GM21825 (cell line): Measurements from ENCODE around the gene OR51D1.

Experiments
- ATAC-seq: cut with Tn5 transposase; IDR thresholded peaks from one replicate; pipeline ENCODE4 v1.9.1; 2021; ENCODE audit warnings: mild to moderate bottlenecking, moderate library complexity; ENCODE audit not compliant: unreplicated experiment

The OR51D1 gene

GRCh38 chr11:4636962-4637661 lies at the start of gene OR51D1:
OR51D1 (plus strand) TSS chr11:4637477; CDS start chr11:4639791, 2,314 bp downstream.
- peak; percentile 97 for ATAC-seq

DNA sequence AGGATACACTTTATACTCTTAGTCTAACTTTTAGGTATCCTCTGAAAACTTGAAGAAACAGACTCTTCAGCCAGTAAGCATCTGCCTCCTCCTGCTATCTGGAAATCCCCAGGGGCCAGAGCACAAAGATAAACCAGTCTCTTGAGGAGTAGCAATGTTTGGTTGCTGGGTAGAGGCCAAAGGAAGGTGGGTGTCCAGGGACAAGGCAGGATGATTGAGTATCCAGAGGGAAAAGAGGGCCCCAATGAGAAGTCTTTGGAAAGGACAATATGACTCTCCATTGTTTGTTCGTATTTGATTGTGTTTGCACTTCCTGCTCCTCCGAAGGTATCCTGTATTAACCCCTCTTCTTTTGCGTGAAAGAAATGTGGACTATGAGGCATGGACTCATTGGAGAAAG lies 48.3 kb upstream of the OR51D1 start:
- ATAC-seq: no peak

- no peak for ATAC-seq
Observed at GRCh38 chr11:4593739-4594138, 43.5 kb upstream of the OR51D1 start, which contains the start of gene OR52I1. OR52I1 (plus strand) TSS chr11:4594039; CDS start chr11:4594039, 0 bp downstream.

GRCh38 chr11:4605057-4605456 lies 32.2 kb upstream of the OR51D1 start:
- no peak for ATAC-seq

DNA sequence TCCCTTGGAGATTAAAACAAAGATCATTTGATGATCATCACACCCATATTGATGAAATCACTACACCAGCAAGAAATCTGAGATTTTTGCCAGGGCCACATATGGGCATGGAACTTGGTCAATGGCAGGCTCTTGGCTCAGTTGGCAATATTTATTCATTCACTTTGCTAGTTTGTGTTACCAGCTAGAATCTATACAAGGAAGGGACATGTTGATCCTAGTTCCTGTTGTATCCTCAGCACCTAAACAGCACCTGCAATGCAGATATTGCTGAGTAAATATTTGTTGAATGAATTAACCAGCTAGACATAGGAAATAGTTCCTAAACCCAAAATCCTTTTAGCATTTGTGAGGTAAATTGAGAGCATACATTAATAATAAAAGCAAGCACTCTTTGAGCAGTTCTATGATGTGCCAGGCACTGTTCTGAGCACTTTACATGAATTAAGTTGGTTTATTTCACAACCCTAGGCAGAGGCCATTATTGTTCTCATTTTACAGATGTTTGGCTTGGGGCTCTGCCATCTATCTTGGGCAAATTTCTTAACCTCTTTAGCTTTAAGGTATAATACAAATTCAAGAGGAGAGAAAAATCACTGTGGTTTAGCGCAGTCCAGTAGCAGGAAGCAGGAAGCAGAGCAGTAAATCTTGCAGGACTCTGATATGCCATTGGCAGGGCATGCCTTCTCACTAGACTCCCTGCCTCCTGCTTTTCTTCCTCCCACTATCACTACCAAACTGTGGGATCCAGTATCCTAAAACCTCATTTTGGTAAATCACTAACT lies 30.9 kb upstream of the OR51D1 start:
- no peak for ATAC-seq

- ATAC-seq: no peak
Observed at GRCh38 chr11:4607096-4607495, 30.2 kb upstream of the OR51D1 start.

DNA sequence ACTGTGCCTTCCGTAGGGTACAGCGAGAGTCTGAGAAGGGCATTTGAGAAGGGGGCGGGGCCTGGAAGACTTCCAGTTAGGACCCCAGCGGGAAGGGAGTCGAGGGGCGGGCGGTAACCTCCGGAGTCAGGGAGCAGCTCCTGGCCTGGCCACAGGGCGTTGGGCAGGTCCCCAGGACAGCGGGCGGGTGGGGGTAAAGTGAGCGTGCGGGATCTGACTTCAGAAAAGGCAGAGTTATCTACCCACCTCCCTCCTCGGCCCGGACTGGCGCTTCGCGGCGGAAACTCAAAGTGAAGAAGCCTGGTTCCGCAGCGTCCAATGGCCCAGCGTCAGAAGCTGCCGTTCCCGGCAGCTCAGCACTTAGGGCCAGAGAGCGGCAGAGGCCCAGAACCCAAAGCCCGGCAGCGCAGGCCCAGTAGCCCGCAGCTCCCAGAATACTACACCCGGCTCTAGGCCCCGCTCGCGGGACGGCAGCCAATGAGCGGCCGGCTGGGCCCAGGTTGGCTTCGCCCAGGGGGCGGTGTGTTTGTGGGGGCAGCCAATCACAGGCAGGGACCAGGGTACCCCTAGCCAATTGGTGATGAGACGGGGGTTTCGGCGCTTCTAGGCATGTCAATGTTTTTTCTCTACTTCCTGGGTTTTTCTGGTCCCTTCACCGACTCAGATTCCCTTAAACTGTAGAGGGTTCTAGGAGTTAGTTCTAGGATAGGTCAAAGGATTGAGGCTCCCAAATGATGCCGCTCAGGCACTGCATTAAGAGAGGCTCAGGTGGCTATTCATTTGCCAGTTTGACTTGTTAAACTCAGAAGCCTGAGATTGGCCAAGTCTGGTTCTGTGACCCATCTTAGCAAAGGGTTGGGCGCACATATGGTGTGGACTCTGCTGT lies 29.3 kb upstream of the OR51D1 start, which contains the start of gene TRIM68:
Gene TRIM68 (minus strand): TSS at position 451 of the 886 bp plus-strand sequence. CDS start 2,727 bp downstream, outside the sequence.
- ATAC-seq: peak; percentile 100

DNA sequence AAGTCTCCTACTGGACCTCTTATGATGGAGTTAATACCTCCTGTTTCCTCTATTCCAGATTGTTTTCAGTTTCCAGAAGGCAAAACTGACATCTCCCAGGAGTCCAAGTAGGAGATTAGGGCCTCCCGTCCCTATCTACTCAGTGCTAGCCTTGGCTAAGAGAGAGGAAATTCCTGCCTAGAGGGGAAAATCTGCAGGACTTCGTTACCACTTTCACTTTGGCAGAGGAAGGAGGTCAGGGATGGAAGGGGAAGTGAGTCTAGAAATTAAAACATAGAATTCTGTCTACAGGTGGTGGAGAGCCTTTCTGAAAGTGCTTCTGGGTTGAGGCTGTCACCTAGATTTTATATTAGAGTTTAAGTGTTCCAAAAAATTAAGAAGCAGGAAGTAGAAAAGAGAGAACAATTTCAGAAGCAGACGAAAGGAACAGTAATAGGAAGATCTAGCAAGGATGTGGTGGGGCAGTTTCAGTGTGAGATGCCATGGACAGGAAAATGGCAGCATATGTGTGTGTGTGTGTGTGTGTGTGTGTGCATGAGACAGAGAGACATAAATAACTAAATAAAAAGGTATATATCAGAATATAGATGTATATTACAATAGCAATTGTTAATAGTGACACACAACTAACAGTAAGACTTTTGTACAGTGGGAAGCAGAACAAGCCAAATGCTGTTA lies 26.9 kb upstream of the OR51D1 start:
- ATAC-seq: no peak

GRCh38 chr11:4611986-4612385 lies 25.3 kb upstream of the OR51D1 start:
- ATAC-seq: no peak

GRCh38 chr11:4615856-4616444 lies 21.3 kb upstream of the OR51D1 start:
- ATAC-seq: no peak

GRCh38 chr11:4619514-4619913 lies 17.8 kb upstream of the OR51D1 start:
- ATAC-seq: no peak

DNA sequence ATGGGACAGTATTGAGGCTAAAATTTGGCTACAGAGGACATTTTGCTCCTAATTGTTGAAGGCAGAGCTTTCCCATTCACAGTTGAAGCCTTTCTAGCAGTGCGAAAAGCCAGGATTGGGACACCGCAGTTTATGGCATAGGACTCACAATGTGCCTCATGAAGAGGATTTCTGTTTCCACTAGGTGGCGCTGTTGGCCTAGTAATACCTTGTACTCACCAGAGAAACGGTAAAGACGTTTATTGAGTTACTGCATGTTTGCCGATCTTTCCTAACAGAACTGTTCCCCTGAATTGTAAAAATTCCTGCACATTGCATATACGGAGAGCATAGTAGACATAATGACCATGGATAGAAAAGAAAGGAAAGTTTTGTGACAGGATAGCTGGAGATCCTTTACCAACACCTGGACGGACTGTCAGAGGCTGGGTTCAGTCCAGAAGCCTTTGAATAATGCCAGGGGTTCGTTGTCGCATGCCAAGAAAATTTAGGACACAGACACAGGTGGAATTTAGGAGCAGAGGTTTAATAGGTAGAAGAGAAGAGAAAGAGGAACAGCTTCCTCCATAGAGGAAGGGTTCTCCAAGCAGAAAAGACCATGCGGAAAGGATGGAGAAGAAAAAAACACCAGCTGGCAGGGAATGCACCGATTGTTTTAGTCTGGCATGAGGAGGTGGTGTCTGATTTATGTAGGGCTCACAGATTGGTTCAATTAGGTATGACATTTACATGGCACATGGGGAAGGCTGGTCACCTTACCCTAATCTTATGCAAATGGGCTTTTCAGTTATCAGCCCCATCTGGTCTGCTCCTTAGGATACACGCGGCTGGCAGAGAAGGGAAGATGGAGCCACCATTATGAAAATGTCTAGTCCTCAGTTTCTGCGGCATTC lies 10.8 kb upstream of the OR51D1 start:
- no peak for ATAC-seq

GRCh38 chr11:4636136-4636535 lies 1.1 kb upstream of the OR51D1 start:
- no peak for ATAC-seq

DNA sequence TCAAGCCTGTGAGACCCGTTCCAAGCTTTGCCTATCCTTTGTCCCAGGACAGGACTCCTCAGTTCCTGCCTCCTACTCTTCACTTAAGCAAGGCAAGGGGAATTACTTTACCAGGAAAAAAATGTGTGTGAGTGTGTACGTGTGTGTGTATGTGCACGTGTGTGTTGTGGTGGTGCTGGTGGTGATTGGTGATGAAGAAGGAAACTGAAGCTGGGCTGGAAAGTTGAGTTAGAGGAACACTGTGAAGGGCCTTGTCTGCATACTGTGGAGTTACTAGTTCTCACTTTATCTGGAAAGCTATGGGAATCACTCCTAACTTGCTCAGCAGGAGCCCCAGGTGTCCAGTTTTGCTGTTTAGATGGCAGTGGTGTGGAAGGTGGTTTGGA lies 378 bp downstream of the OR51D1 start:
- no peak for ATAC-seq

- ATAC-seq: no peak
Observed at GRCh38 chr11:4639931-4640330, 2.7 kb downstream of the OR51D1 start.

GRCh38 chr11:4641501-4641900 lies 4.2 kb downstream of the OR51D1 start:
- ATAC-seq: no peak

DNA sequence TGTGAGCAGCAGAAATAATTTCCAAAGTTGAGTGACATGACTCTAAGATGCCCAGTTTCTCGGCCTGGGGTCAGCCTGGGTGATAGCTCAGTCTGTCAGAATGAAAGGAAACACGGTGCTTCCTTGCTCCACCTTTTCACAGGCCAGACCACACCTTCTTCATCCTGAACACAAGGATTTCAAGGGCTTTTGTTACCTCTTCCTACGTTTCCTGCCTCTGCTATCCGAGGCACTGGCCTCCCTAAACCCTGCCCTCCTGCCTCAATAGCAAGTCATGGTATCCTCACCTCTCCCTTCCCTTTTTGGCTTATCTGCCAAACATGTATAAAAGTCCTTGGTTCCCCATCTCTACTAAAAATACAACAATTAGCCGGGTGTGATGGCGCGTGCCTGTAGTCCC lies 4.8 kb downstream of the OR51D1 start:
- ATAC-seq: no peak

GRCh38 chr11:4643076-4643475 lies 5.8 kb downstream of the OR51D1 start:
- ATAC-seq: no peak

GRCh38 chr11:4643682-4644081 lies 6.4 kb downstream of the OR51D1 start, which contains the start of gene OR51E1:
OR51E1 (plus strand) TSS chr11:4643982; CDS start chr11:4652527, 8,545 bp downstream.
- ATAC-seq: no peak
